Peyer's patch (tissue), 4 donors: ENCODE results near the gene PCGF1.

ENCODE experiments used
- POLR2A ChIP-seq, 2 donors: fragments of 450-650 bp; IDR thresholded peaks; one replicate each; pipeline ENCODE4 v1.5.1; 2017; ENCODE audit warnings: antibody characterized with exemption in 2 of 2, mild to moderate bottlenecking in 2 of 2, moderate library complexity in 2 of 2
- TF ChIP-seq, protein P1 (sequence below), 6 experiments: fragments of 450-650 bp in 4 of 6; fragments of 200-600 bp in 2 of 6; sonication (generic) in 1 of 6; IDR thresholded peaks; one replicate each; pipeline ENCODE4 v1.5.1; 2017 to 2019; ENCODE audit warnings: antibody characterized with exemption in 6 of 6, mild to moderate bottlenecking in 3 of 6, moderate library complexity in 1 of 6

DNA sequence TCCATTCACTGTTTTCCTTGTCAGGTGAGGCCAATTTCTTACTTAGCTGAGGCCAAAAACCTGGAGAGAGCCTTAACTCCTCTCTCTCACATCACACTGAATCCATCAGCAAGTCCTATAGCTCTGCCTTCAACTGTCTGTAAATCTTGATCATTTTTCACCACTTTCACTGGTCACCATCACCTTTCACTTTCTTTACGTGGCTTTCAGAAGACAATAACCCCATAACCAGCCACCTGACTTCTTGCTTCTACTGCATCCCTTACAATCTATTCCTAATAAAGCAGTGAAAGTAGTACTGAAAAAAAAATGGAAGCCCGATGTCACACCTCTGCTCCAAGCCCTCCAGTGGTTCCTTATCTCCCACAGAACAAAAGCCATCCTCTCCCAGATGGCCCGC is 38.5 kb upstream of the PCGF1 start:
- TF ChIP-seq, protein P1, sequence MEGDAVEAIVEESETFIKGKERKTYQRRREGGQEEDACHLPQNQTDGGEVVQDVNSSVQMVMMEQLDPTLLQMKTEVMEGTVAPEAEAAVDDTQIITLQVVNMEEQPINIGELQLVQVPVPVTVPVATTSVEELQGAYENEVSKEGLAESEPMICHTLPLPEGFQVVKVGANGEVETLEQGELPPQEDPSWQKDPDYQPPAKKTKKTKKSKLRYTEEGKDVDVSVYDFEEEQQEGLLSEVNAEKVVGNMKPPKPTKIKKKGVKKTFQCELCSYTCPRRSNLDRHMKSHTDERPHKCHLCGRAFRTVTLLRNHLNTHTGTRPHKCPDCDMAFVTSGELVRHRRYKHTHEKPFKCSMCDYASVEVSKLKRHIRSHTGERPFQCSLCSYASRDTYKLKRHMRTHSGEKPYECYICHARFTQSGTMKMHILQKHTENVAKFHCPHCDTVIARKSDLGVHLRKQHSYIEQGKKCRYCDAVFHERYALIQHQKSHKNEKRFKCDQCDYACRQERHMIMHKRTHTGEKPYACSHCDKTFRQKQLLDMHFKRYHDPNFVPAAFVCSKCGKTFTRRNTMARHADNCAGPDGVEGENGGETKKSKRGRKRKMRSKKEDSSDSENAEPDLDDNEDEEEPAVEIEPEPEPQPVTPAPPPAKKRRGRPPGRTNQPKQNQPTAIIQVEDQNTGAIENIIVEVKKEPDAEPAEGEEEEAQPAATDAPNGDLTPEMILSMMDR (IDR thresholded peaks at IDR 0.05) = no peak
- TF ChIP-seq POLR2A (IDR thresholded peaks at IDR 0.05) = no peak
